Heart left ventricle (tissue), 16 donors: ENCODE results near the gene ISM1. TPM values are rescaled to one million over a fixed set of nuclear protein-coding genes. Genes with fewer than 3 reads are reported as not detected.

Source experiments
- ATAC-seq, 4 donors: fragments of 200-7000 bp; cut with Tn5 transposase; one replicate each; pipeline ENCODE4 v1.9.1; 2020 to 2022; ENCODE audit warnings: moderate library complexity in 4 of 4, mild to moderate bottlenecking in 3 of 4, moderate number of reproducible peaks in 1 of 4
- DNase-seq, 5 donors: peaks; one replicate each; pipeline ENCODE4 v3.0.0-alpha.2; 2020
- H3K27ac ChIP-seq, 12 donors: fragments of 200-600 bp; sonication (generic) in 4 of 12; one replicate each; pipeline versions ENCODE4 v1.5.0 to v1.8.0; 2016 to 2022; ENCODE audit warnings: mild to moderate bottlenecking in 2 of 12
- H3K27me3 ChIP-seq, 9 donors: fragments of 200-600 bp; sonication (generic) in 2 of 9; one replicate each; pipeline versions ENCODE4 v1.5.1 to v1.8.0; 2016 to 2022; ENCODE audit warnings: mild to moderate bottlenecking in 3 of 9
- H3K36me3 ChIP-seq, 9 donors: fragments of 200-600 bp; sonication (generic) in 2 of 9; one replicate each; pipeline versions ENCODE4 v1.5.0 to v1.8.0; 2018 to 2022; ENCODE audit warnings: mild to moderate bottlenecking in 2 of 9
- H3K4me1 ChIP-seq, 12 donors: fragments of 200-600 bp; sonication (generic) in 4 of 12; one replicate each; pipeline versions ENCODE4 v1.5.0 to v1.8.0; 2016 to 2022; ENCODE audit warnings: mild to moderate bottlenecking in 3 of 12
- H3K4me3 ChIP-seq, 12 donors: fragments of 200-600 bp; sonication (generic) in 4 of 12; one replicate each; pipeline versions ENCODE4 v1.5.0 to v1.8.0; 2017 to 2022; ENCODE audit warnings: mild to moderate bottlenecking in 9 of 12, moderate library complexity in 4 of 12
- H3K9me3 ChIP-seq, 12 donors: fragments of 200-600 bp; sonication (generic) in 4 of 12; one replicate each; pipeline versions ENCODE4 v1.5.0 to v1.8.0; 2016 to 2022; ENCODE audit warnings: mild to moderate bottlenecking in 1 of 12
- CTCF ChIP-seq, 12 donors: fragments of 200-600 bp; sonication (generic) in 4 of 12; IDR thresholded peaks; one replicate each; pipeline versions ENCODE4 v1.5.0 to v1.8.0; 2018 to 2022; ENCODE audit warnings: antibody characterized with exemption in 12 of 12, mild to moderate bottlenecking in 5 of 12
- POLR2A ChIP-seq, 2 donors: fragments of 450-650 bp; IDR thresholded peaks; one replicate each; pipeline ENCODE4 v1.6.1; 2017; ENCODE audit warnings: antibody characterized with exemption in 2 of 2, mild to moderate bottlenecking in 2 of 2, moderate library complexity in 2 of 2
- WGBS, 4 donors: extraction: QIAGEN DNeasy Blood & Tissue Kit in 2 of 4; methylation state at CpG; one replicate each; pipeline versions ENCODE4 v1.1.5 to v1.1.7; 2013 to 2018; 5-methylcytosine and 5-hydroxymethylcytosine counted together
- intact Hi-C, 10 donors: fragments of 100-400 bp; cut with DNase I; formaldehyde crosslinking; loops; one replicate each; pipeline versions ENCODE4 v1.11.1 to v1.14.2; 2022
- polyA plus RNA-seq, 2 donors: library from polyadenylated mRNA; stranded (reverse); fragments of 200-250 nt; gene quantifications; one replicate each; pipeline ENCODE4 v1.2.3, GENCODE V29; 2013
- total RNA-seq, 9 donors: library from RNA; depleted of rRNA in 2 of 9; stranded (reverse); fragments of >200 nt in 2 of 9; fragmentation: NEBNext Ultra II Directional in 3 of 9; extraction: Animal tissue kit (Norgen Biotek cat#: 25700) in 3 of 9; gene quantifications; one replicate each; pipeline versions ENCODE4 v1.1.0 to v1.2.4, GENCODE V29; 2016 to 2023
- donor health status: ischemic (EF 13 %, LVEDD 7.1; RV severe dilation, severe dysfunction).
- donor health status: healthy with polysubstance abuse.
- donor health status: DM: no; HTN: yes; CAD: no.
- donor health status: DM: no; HTN: no; CAD: no.
- donor health status: ischemic (EF 25% LVEDD 6.9; RV normal size, moderate dysfunction).
- donor health status: ischemic (EF 25% LVEDD 5.7; RV mildly dilated, moderate dysfunction).
- donor health status: healthy.
- donor health status: DM: yes; HTN: yes; CAD: no.
- donor health status: ischemic (EF 35%, LVEDD 5.7; RV mildly dilated, moderate dysfunction).
- donor health status: nonischemic (EF 11% LVEDD 7.7; RV severe dilation, severe dysfunction).
- donor health status: DM: yes; HTN: yes; CAD: no.
- donor health status: PGD.
- donor health status: ischemic (EF 29% LVEDD 5.4; RV normal size, mild dysfunction).
- donor health status: nonischemic (EF 23%, LVEDD 6.1; RV moderate dilation, normal function).

The ISM1 gene
- total and polyA plus RNA-seq, 11 donors = 0.46 to 2.9 (median 1.4) TPM

- Histone ChIP-seq H3K27me3 (peaks cover 0 to 3% (median 0%) of the 10 kb centered on the region in 9 donors), H3K4me3 (no peak overlapping the region), H3K9me3 (no peaks in the 10 kb centered on the region), H3K4me1 (peaks cover 0 to 4% (median 0%) of the 10 kb centered on the region in 12 donors), H3K36me3 (no peaks in the 10 kb centered on the region), H3K27ac (no peak overlapping the region)
- no peak for DNase-seq
- intact Hi-C loops = loop anchor here in 7 of 10 donors (1.0 to 10.0 kb wide), 5 partner anchors 41 to 148 kb away; partner anchors contain the start of gene ISM1 (in 2 of the 7)
- TF ChIP-seq CTCF (IDR thresholded peaks at IDR 0.05) (no peak), POLR2A (IDR thresholded peaks at IDR 0.05) (no peak)
- WGBS, 4 donors = 60 to 74% (median 66%) methylated on average over 9 of the region's 9 CpGs
- ATAC-seq = no peak
These were observed 41.7 kb downstream of the ISM1 start for GRCh38 chr20:13262671-13263360.

- no peak for TF ChIP-seq POLR2A (IDR thresholded peaks at IDR 0.05)
- Histone ChIP-seq H3K4me1 (peaks cover 0 to 4% (median 0%) of the 10 kb centered on the region in 12 donors), H3K36me3 (no peaks in the 10 kb centered on the region), H3K4me3 (no peak overlapping the region), H3K27ac (no peak overlapping the region), H3K9me3 (no peaks in the 10 kb centered on the region), H3K27me3 (peaks cover 0 to 3% (median 0%) of the 10 kb centered on the region in 9 donors)
- ATAC-seq (no peak), DNase-seq (no peak)
- WGBS, 4 donors = 38 to 48% (median 42%) methylated on average over 5 of the region's 5 CpGs
- intact Hi-C loops = loop anchor here in 6 of 10 donors (2.0 to 10.0 kb wide), 4 partner anchors 41 to 149 kb away; partner anchors contain the start of gene ISM1 (in 2 of the 6)
These were observed 42.4 kb downstream of the ISM1 start for GRCh38 chr20:13263451-13263850.

- Histone ChIP-seq H3K9me3 (no peaks in the 10 kb centered on the region), H3K4me3 (no peak overlapping the region), H3K27ac (no peak overlapping the region), H3K4me1 (peaks cover 0 to 4% (median 0%) of the 10 kb centered on the region in 12 donors), H3K36me3 (no peaks in the 10 kb centered on the region), H3K27me3 (peaks cover 0 to 10% (median 0%) of the 10 kb centered on the region in 9 donors)
- intact Hi-C loops = loop anchor here in 5 of 10 donors (5.0 to 10.0 kb wide), 3 partner anchors 43 to 150 kb away; partner anchors contain the start of gene ISM1 (in 2 of the 5)
- DNase-seq = no peak
- ATAC-seq = no peak
- no peak for TF ChIP-seq CTCF (IDR thresholded peaks at IDR 0.05)
- TF ChIP-seq POLR2A (IDR thresholded peaks at IDR 0.05) = no peak
- 83 to 92% (median 90%) methylated on average over 5 of the region's 5 CpGs for whole genome bisulfite sequencing, 4 donors
These were observed 43.8 kb downstream of the ISM1 start for GRCh38 chr20:13264907-13265306.

GRCh38 chr20:13265941-13266340 lies 44.9 kb downstream of the ISM1 start:
- WGBS, 4 donors = 87 to 94% (median 90%) methylated on average over 4 of the region's 4 CpGs

More at GRCh38 chr20:13265941-13266340, 44.9 kb downstream of the ISM1 start:
- no peak for ATAC-seq
- no peak overlapping the region for H3K27ac ChIP-seq
- no peaks in the 10 kb centered on the region for H3K36me3 ChIP-seq
- intact Hi-C loops = loop anchor here in 1 of 10 donors (10.0 kb wide), 1 partner anchor 151 kb away; no protein-coding TSS in a partner anchor
- peaks cover 0 to 10% (median 0%) of the 10 kb centered on the region in 9 donors for H3K27me3 ChIP-seq
- H3K9me3 ChIP-seq = no peaks in the 10 kb centered on the region
- no peak overlapping the region for H3K4me3 ChIP-seq
- H3K4me1 ChIP-seq = peaks cover 0 to 6% (median 0%) of the 10 kb centered on the region in 12 donors
- TF ChIP-seq CTCF (IDR thresholded peaks at IDR 0.05) (no peak), POLR2A (IDR thresholded peaks at IDR 0.05) (no peak)
- DNase-seq = no peak
